ENCODE data around the gene APOBEC3A. TPM values are rescaled to one million over a fixed set of nuclear protein-coding genes. Genes with fewer than 3 reads are reported as not detected.
"Not testable (repeated sequence)": the region's sequence is repeated elsewhere in the genome, so short reads cannot be mapped to it uniquely, and the experiment has no call there.

Gene APOBEC3A
- total and polyA plus RNA-seq, 2 of the 8 experiments (the other 6 are each of a cell fraction or from before 2014, with no cell fraction given) = not detected

GRCh38 chr22:38957808-38958650 is 620 bp downstream of the APOBEC3A start (continued):
- TF ChIP-seq JUND (IDR thresholded peaks at IDR 0.05; ENCODE audit: low read length) (no peak), RAD21 (IDR thresholded peaks at IDR 0.05 in 1 of 2, conservative IDR thresholded peaks at IDR 0.05 in 1 of 2; ENCODE audit: low read depth in 2 of 2, low read length in 2 of 2) (no peak)

- H3K14ac ChIP-seq (ENCODE audit: insufficient read length); FAIRE-seq; H3K4me2 ChIP-seq (ENCODE audit: insufficient read depth in 1 of 2, low read depth in 2 of 2, low read length in 2 of 2); H4K5ac ChIP-seq (ENCODE audit: insufficient read length, low read depth, low read length); H3K27ac ChIP-seq (ENCODE audit: low read depth, low read length); H3K23me2 ChIP-seq (ENCODE audit: low read depth, low read length); H3K79me2 ChIP-seq (ENCODE audit: control insufficient read depth in 1 of 2, insufficient read depth in 2 of 2, low read length in 2 of 2); H3K9ac ChIP-seq (replicated peaks in 1 of 4; ENCODE audit: extremely low read depth in 1 of 4, low read depth in 3 of 4, low read length in 3 of 4); H3K4me1 ChIP-seq (replicated peaks in 1 of 4; ENCODE audit: control insufficient read depth in 3 of 4, insufficient read depth in 4 of 4, low read length in 3 of 4); H2BK5ac ChIP-seq (ENCODE audit: low read depth, low read length); H3K36me3 ChIP-seq (ENCODE audit: control insufficient read depth in 2 of 4, insufficient read depth in 4 of 4, low read length in 3 of 4); H2AFZ ChIP-seq (ENCODE audit: low read length); H2BK20ac ChIP-seq (ENCODE audit: low read length); DNase-seq (ENCODE audit: low read depth in 1 of 2, low spot score in 2 of 2); H2AK5ac ChIP-seq (ENCODE audit: low read depth, low read length); H3K23ac ChIP-seq (ENCODE audit: insufficient read length); H3K27me3 ChIP-seq (replicated peaks in 1 of 4; ENCODE audit: control insufficient read depth in 3 of 4, extremely low read depth in 1 of 4, insufficient read depth in 3 of 4, low read length in 3 of 4); H3K79me1 ChIP-seq (ENCODE audit: low read depth, low read length); H3K9me3 ChIP-seq (ENCODE audit: insufficient read depth in 2 of 2, low read depth in 1 of 2, low read length in 1 of 2); H2BK15ac ChIP-seq (ENCODE audit: low read length); H4K91ac ChIP-seq (replicated peaks; ENCODE audit: insufficient read length, low read length); H2BK12ac ChIP-seq (ENCODE audit: low read depth, low read length); H2BK120ac ChIP-seq (replicated peaks; ENCODE audit: low read depth, low read length); H3K4me3 ChIP-seq (ENCODE audit: extremely low read depth in 1 of 4, insufficient read depth in 2 of 4, low read depth in 3 of 4, low read length in 4 of 4); H4K8ac ChIP-seq (ENCODE audit: extremely low read depth, insufficient read depth, low read length); H4K20me1 ChIP-seq (replicated peaks in 1 of 2; ENCODE audit: control insufficient read depth in 1 of 2, insufficient read depth in 2 of 2, low read length in 2 of 2); POLR2A ChIA-PET (ENCODE audit: partially characterized antibody); H3K18ac ChIP-seq (ENCODE audit: extremely low read depth, low read length); H3K4ac ChIP-seq (replicated peaks; ENCODE audit: insufficient read length, low read depth, low read length); H3K56ac ChIP-seq (replicated peaks; ENCODE audit: insufficient read length, low read depth, low read length): not testable (repeated sequence)
- CTCF ChIA-PET (ENCODE audit: partially characterized antibody) = interaction anchor here (1.1 kb wide), 1 partner anchor 240 kb away, joined by 3 read pairs; no protein-coding TSS in a partner anchor
These were observed 1.2 kb downstream of the APOBEC3A start for GRCh38 chr22:38958651-38958943.
